ENCODE measurements around the gene HAO1.

- TF ChIP-seq CTCF (conservative IDR thresholded peaks at IDR 0.05; ENCODE audit: low read length): no peak
- no peak for TF ChIP-seq EZH2phosphoT487 (IDR thresholded peaks at IDR 0.05; ENCODE audit: borderline replicate concordance)
These were observed 31.4 kb upstream of the HAO1 start for GRCh38 chr20:7971536-7972280.

Data from Loucy (cell line).